Muscle of back (tissue), 11 donors: ENCODE measurements around the gene ITPKC. TPM values are rescaled to one million over a fixed set of nuclear protein-coding genes. Genes with fewer than 3 reads are reported as not detected.
A peak's percentile ranks its signal among the peaks of the same experiment; 100 is the strongest.
"Not testable (repeated sequence)": the region's sequence is repeated elsewhere in the genome, so short reads cannot be mapped to it uniquely, and the experiment has no call there.

Experiments
- DNase-seq, 3 donors: peaks; one replicate each; pipeline versions ENCODE4 v3.0.0 to v3.0.0-alpha.2; 2013
- polyA plus RNA-seq, 10 donors: library from polyadenylated mRNA; unstranded; fragments of 120-200 nt; gene quantifications; one replicate each; pipeline ENCODE4 v1.2.1, GENCODE V29; 2013; ENCODE audit not compliant: insufficient read length in 10 of 10

Gene ITPKC
- polyA plus RNA-seq, 10 donors: 7.9 to 11.6 (median 10.0) TPM

GRCh38 chr19:40714441-40715299 lies 2.2 kb upstream of the ITPKC start:
- DNase-seq: peak; percentile 93 to 99 (median 96)

- peak in 1 of 3 donors; percentile 87 for DNase-seq
Observed at GRCh38 chr19:40716031-40716481, 856 bp upstream of the ITPKC start.

DNA sequence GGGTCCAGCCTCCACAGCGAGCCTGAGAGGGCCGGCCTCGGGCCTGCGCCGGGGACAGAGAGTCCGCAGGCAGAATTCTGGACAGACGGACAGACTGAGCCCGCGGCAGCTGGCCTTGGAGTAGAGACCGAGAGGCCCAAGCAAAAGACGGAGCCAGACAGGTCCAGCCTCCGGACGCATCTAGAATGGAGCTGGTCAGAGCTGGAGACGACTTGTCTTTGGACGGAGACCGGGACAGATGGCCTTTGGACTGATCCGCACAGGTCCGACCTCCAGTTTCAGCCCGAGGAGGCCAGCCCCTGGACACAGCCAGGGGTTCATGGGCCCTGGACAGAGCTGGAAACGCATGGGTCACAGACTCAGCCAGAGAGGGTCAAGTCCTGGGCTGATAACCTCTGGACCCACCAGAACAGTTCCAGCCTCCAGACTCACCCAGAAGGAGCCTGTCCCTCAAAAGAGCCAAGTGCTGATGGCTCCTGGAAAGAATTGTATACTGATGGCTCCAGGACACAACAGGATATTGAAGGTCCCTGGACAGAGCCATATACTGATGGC lies 490 bp downstream of the ITPKC start:
- no peak for DNase-seq

GRCh38 chr19:40717880-40718773 lies 1.2 kb downstream of the ITPKC start:
- DNase-seq: peak in 1 of 3 donors; percentile 43

DNA sequence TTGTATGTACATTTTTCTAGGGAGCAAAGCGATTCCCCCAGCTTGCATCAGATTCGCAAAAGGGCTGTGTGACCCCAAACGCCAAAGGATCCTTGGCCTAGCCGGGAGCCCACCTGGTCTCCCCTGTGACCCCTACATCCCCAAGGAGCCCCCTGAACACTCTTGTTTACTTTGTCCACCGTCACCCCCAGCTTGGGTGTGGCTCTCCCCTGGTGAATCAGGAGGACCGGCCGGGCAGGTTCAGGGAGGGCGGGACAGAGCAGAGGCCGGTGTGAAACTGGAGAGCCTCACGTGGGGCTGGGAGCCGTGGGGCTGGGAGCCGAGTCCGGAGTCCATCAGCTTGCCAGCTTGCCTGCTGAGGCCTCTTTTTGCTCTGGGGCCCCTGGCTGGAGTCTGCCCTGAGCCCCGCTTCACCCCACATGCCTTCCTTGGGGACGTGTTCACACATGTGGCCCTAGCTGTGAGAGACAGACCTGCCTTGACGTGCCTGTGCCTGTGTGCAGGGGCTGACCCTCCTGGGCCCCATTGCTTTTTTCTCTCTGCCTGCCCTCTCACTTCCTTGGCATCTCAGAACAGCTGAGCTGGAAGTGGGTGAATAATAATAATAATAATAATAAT lies 2.0 kb downstream of the ITPKC start:
- peak in 1 of 3 donors; percentile 59 for DNase-seq

DNA sequence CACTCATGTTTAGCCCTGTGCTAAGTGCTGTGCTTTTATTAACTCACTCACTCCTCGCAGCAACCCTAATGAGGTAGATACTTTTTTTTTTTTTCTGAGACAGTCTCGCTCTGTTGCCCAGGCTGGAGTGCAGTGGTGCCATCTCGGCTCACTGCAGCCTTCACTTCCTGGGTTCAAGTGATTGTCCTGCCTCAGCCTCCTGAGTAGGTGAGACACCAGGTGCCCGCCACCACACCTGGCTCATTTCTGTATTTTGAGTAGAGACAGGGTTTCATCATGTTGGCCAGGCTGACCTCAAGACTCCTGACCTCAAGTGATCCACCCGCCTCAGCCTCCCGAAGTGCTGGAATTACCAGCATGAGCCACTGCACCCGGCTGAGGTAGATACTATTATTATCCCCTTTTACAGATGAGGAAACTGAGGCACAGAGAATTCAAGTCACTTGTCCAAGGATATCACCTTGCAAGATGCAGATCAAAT lies 2.5 kb downstream of the ITPKC start:
- no peak for DNase-seq

- no peak for DNase-seq
Observed at GRCh38 chr19:40721140-40721486, 4.2 kb downstream of the ITPKC start.

DNA sequence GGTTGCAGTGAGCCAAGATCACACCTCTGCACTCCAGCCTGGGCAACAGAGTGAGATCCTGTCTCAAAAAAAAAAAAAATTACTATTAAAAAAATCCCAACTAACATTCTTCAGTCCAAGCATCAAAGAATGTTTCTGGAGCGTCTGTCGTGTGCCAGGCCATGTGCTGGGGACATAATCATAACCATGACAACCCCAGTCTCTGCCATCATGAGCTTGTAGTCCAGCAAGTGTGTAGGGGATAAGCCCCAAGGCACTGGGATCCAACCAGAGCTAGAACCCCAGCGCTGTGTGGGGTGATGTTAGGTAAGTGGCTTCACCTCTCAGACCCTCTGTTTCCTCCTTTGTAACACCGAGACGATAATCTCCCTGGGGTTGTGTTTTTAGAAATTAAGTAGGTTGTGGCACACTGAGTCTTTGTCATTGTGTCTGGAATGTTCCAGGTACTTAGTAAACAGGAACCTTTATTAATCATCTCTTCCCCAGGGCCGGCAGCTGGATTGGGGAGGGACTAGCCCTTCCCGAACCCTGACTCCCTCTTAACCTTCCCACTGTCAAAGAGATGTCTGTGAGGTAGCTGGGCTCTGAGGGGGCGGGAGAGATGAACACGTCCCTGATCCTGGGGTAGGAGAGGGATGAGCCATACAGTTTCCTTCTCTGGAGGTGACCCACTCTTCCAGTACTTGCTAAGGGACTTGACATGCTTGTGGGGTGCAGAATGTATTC lies 5.2 kb downstream of the ITPKC start:
- no peak for DNase-seq

GRCh38 chr19:40723661-40724254 lies 6.8 kb downstream of the ITPKC start:
- no peak for DNase-seq

- no peak for DNase-seq
Observed at GRCh38 chr19:40724315-40724714, 7.4 kb downstream of the ITPKC start.

- DNase-seq: no peak
Observed at GRCh38 chr19:40724855-40725254, 7.9 kb downstream of the ITPKC start.

DNA sequence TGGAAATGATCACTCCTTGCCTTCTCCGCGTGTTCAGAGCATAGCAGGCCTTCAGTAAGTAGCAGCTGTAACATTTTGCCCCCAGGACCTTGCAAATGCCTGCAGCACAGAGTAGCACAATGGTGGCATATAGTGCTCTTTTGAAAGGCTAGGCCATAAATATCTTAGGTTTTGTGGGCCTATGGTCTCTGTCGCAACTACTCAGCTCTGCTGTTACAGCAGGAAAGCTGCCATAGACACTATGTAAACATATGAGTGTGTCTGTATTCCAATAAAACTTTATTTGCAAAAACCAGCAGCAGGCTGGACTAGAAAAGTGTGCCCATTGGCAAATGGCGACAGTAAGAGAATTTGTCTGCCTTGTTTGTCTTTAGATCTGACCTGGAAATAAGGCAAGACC lies 9.4 kb downstream of the ITPKC start:
- DNase-seq: no peak

DNA sequence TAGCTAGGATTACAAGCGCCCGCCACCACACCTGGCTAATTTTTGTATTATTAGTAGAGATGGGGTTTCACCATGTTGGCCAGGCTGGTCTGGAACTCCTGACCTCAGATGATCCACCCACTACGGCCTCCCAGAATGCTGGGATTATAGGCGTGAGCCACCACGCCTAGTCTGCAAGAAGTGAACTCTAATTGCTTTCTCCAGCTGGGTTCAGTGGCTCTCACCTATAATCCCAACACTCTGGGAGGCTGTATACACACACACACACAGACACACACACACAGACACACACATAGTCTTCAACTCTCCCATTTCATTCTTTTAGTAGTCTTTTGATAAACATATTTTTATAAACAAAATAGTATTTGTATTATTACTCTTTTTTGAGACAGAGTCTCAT lies 13.2 kb downstream of the ITPKC start:
- DNase-seq: not testable (repeated sequence)

DNA sequence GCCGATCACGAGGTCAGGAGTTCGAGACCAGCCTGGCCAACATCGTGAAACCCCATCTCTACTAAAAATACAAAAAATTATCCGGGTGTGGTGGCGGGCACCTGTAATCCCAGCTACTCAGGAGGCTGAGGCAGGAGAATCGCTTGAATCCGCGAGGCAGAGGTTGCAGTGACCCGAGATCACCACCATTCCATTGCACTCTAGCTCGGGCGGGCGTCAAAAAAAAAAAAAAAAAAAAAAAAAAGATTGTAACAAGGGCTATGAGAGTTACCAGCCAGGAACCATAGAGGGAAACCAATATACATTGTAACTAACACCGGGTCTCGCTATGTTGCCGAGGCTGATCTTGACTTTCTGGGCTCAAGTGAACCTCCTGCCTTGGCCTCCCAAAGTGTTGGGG lies 15.4 kb downstream of the ITPKC start:
- not testable (repeated sequence) for DNase-seq

GRCh38 chr19:40733149-40733548 lies 16.2 kb downstream of the ITPKC start:
- no peak for DNase-seq

- DNase-seq: no peak
Observed at GRCh38 chr19:40735013-40735771, 18.3 kb downstream of the ITPKC start.

DNA sequence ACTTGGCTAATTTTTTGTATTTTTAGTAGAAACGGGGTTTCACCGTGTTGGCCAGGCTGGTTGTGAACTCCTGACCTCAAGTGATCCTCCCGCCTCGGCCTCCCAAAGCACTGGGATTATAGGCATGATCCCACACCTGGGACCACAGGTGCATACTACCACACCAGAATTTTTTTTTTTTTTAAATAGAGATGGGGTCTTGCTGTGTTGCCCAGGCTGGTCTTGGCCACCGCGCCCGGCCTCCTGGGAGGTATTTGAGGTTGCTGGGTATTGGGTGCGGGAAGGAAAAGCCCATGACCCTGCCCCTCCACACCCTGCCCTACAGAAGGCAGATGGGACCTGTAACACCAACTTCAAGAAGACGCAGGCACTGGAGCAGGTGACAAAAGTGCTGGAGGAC lies 19.7 kb downstream of the ITPKC start:
- DNase-seq: no peak

GRCh38 chr19:40737102-40737644 lies 20.3 kb downstream of the ITPKC start:
- DNase-seq: no peak

GRCh38 chr19:40739030-40739839 lies 22.3 kb downstream of the ITPKC start:
- DNase-seq: no peak
